Stomach (tissue), 9 donors: Measurements from ENCODE around the gene SCAMP1. TPM values are rescaled to one million over a fixed set of nuclear protein-coding genes. Genes with fewer than 3 reads are reported as not detected.

Experiments
- DNase-seq, 2 donors: peaks; one replicate each; pipeline versions ENCODE4 v3.0.0 to v3.0.0-alpha.2; 2013 to 2019
- H3K27ac ChIP-seq, 5 donors: fragments of 200-600 bp in 4 of 5; sonication (generic) in 4 of 5; one replicate each; pipeline ENCODE4 v1.5.1; 2013 to 2019; ENCODE audit warnings: mild to moderate bottlenecking in 1 of 5, moderate library complexity in 1 of 5
- H3K27me3 ChIP-seq, 3 donors: fragments of 200-600 bp; sonication (generic); one replicate each; pipeline ENCODE4 v1.5.1; 2017 to 2019; ENCODE audit warnings: mixed run types in 1 of 3
- H3K36me3 ChIP-seq, 4 donors: fragments of 200-600 bp; sonication (generic); 1 replicate in 3 of 4; 2 replicates in 1 of 4; pipeline ENCODE4 v1.5.1; 2016 to 2019
- H3K4me1 ChIP-seq, 4 donors: fragments of 200-600 bp; sonication (generic); one replicate each; pipeline ENCODE4 v1.5.1; 2016 to 2019
- H3K4me3 ChIP-seq, 4 donors: fragments of 200-600 bp; sonication (generic) in 3 of 4; one replicate each; pipeline ENCODE4 v1.5.1; 2016 to 2019; ENCODE audit warnings: mild to moderate bottlenecking in 1 of 4
- H3K9me3 ChIP-seq, 4 donors: fragments of 200-600 bp; sonication (generic); one replicate each; pipeline ENCODE4 v1.5.1; 2016 to 2019
- EP300 ChIP-seq: sonication (generic); formaldehyde crosslinking; IDR thresholded peaks from one replicate; pipeline ENCODE4 v1.6.1; 2017; ENCODE audit warnings: antibody characterized with exemption
- POLR2A ChIP-seq, 4 donors: fragments of 450-650 bp; IDR thresholded peaks; one replicate each; pipeline ENCODE4 v1.6.1; 2016; ENCODE audit warnings: antibody characterized with exemption in 4 of 4, control low read depth in 2 of 4, mild to moderate bottlenecking in 1 of 4, moderate library complexity in 1 of 4
- POLR2AphosphoS5 ChIP-seq, 3 donors: sonication (generic); formaldehyde crosslinking; IDR thresholded peaks; one replicate each; pipeline ENCODE4 v1.6.1; 2016; ENCODE audit warnings: antibody characterized with exemption in 3 of 3
- WGBS, 5 donors: extraction: QIAGEN DNeasy Blood & Tissue Kit in 3 of 5; methylation state at CpG; one replicate each; pipeline versions ENCODE4 v1.1.5 to v1.1.7; 2013 to 2018; 5-methylcytosine and 5-hydroxymethylcytosine counted together
- intact Hi-C: fragments of 100-400 bp; cut with DNase I; formaldehyde crosslinking; loops from one replicate; pipeline ENCODE4 v1.15.1; 2023; ENCODE audit warnings: low total_unique reads
- polyA plus RNA-seq, 3 donors: library from polyadenylated mRNA; stranded (reverse); fragments of 200-250 nt; gene quantifications; one replicate each; pipeline ENCODE4 v1.2.3, GENCODE V29; 2013
- total RNA-seq, 5 donors: library from RNA; depleted of rRNA; stranded (reverse); fragments of >200 nt; gene quantifications; one replicate each; pipeline versions ENCODE4 v1.1.0 to v1.2.3, GENCODE V29; 2014 to 2016
- TF ChIP-seq, protein P1 (sequence below), 7 experiments: fragments of 450-650 bp in 4 of 7; fragments of 200-600 bp in 3 of 7; sonication (generic) in 3 of 7; IDR thresholded peaks; one replicate each; pipeline ENCODE4 v1.5.1; 2016 to 2019; ENCODE audit warnings: antibody characterized with exemption in 7 of 7, control low read depth in 2 of 7, mild to moderate bottlenecking in 1 of 7
- donor health status: healthy with polysubstance abuse.
- donor health status: Bipolar disorder and iron deficiency.
- donor health status: healthy.

The SCAMP1 gene
- total and polyA plus RNA-seq, 8 donors = 7.2 to 77.3 (median 14.7) TPM

DNA sequence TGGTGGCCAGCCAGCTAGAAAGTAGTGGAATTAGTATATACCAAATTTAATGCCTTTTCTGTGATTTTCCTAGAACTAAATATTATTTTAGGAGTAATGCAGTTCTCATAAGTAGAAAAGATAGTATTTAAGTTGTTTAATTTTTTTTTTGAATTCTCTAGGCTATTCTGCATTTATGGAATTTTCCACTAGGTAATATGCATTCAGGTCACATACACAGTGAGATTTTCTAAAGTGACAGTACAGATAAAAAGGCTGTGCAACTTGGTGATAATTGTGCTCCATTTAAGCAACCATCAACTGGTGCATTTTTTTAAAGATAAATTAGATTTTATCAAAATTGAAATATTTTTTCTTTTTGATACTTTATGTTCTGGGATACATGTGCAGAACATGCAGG is 111.5 kb downstream of the SCAMP1 start:
- Histone ChIP-seq H3K27me3 (no peaks in the 10 kb centered on the region), H3K4me3 (no peak overlapping the region), H3K4me1 (peaks cover 0 to 19% (median 0%) of the 10 kb centered on the region in 4 donors), H3K36me3 (peaks cover 0 to 9% (median 5%) of the 10 kb centered on the region in 4 donors), H3K27ac (no peak overlapping the region), H3K9me3 (no peaks in the 10 kb centered on the region)
- TF ChIP-seq, protein P1, sequence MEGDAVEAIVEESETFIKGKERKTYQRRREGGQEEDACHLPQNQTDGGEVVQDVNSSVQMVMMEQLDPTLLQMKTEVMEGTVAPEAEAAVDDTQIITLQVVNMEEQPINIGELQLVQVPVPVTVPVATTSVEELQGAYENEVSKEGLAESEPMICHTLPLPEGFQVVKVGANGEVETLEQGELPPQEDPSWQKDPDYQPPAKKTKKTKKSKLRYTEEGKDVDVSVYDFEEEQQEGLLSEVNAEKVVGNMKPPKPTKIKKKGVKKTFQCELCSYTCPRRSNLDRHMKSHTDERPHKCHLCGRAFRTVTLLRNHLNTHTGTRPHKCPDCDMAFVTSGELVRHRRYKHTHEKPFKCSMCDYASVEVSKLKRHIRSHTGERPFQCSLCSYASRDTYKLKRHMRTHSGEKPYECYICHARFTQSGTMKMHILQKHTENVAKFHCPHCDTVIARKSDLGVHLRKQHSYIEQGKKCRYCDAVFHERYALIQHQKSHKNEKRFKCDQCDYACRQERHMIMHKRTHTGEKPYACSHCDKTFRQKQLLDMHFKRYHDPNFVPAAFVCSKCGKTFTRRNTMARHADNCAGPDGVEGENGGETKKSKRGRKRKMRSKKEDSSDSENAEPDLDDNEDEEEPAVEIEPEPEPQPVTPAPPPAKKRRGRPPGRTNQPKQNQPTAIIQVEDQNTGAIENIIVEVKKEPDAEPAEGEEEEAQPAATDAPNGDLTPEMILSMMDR (IDR thresholded peaks at IDR 0.05) = no peak
- no peak for TF ChIP-seq POLR2A (IDR thresholded peaks at IDR 0.05)
- TF ChIP-seq EP300 = no peak
- TF ChIP-seq POLR2AphosphoS5 (IDR thresholded peaks at IDR 0.05) = no peak
- intact Hi-C loops = no loop called here
- DNase-seq = no peak

DNA sequence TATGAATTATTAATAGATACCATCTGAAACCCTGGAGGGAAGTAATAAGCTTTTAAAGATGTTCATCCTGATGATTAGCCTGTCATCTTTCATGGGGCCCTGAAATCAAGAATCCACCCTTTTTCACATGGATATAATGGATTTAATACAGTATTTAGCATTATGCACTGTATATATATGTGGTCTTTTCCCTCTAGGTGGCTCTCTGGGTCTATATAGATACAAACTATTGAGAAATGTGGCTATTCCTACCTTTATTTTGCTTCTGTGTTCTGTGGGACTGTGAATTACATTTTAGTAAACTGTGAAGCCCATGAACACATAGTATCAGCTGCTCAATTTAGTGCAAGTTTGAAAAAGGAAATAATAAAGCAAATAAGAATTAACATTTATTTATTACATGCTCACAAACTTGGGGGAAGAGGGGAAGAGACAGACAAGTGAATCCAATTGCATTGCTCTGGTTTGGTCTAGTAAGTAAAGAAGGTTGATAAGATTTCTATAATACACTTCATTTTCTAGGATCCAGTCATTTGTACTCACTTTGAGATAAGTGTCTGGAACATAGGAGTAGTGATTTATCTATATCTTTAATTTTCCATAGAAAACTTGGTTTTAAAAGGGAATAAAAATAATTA is 112.2 kb downstream of the SCAMP1 start:
- intact Hi-C loops = no loop called here
- TF ChIP-seq POLR2AphosphoS5 (IDR thresholded peaks at IDR 0.05) = no peak
- TF ChIP-seq POLR2A (IDR thresholded peaks at IDR 0.05) = no peak
- TF ChIP-seq EP300 = no peak
- TF ChIP-seq, protein P1 (IDR thresholded peaks at IDR 0.05) = no peak
- DNase-seq = peak in 1 of 2 donors; percentile 37
- no peaks in the 10 kb centered on the region for H3K9me3 ChIP-seq
- peaks cover 0 to 14% (median 0%) of the 10 kb centered on the region in 4 donors for H3K4me1 ChIP-seq
- H3K27me3 ChIP-seq = no peaks in the 10 kb centered on the region
- no peak overlapping the region for H3K4me3 ChIP-seq
- H3K27ac ChIP-seq = no peak overlapping the region
- peaks cover 0 to 9% (median 5%) of the 10 kb centered on the region in 4 donors for H3K36me3 ChIP-seq

DNA sequence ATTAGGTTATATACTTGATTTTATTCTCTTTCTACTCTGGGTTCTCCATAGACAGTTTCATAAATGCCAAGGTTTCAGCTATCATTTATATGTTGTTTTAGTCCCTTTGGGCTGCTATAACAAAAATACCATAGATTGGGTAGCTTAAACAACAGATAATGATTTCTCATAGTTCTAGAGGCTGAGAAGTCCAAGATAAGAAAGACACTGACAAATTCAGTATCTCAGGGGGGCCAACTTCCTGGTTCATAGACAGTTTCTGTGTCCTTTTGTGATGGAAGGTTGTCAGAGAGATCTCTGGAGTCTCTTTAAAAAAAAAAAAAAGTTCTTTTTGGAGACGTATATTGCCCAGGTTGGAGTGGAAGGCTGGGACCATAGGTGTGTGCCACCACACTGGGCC is 113.3 kb downstream of the SCAMP1 start:
- H3K4me3 ChIP-seq = no peak overlapping the region
- no peaks in the 10 kb centered on the region for H3K9me3 ChIP-seq
- H3K27ac ChIP-seq = no peak overlapping the region
- H3K36me3 ChIP-seq = peaks cover 0 to 9% (median 5%) of the 10 kb centered on the region in 4 donors
- TF ChIP-seq, protein P1 (IDR thresholded peaks at IDR 0.05) = no peak
- no peak for TF ChIP-seq EP300
- TF ChIP-seq POLR2A (IDR thresholded peaks at IDR 0.05) = no peak
- TF ChIP-seq POLR2AphosphoS5 (IDR thresholded peaks at IDR 0.05) = no peak
- WGBS, 5 donors = 90 to 100% (median 96%) methylated on average over 1 of the region's 1 CpG
- DNase-seq = no peak
- peaks cover 0 to 8% (median 0%) of the 10 kb centered on the region in 4 donors for H3K4me1 ChIP-seq
- H3K27me3 ChIP-seq = no peaks in the 10 kb centered on the region
- intact Hi-C loops = no loop called here

DNA sequence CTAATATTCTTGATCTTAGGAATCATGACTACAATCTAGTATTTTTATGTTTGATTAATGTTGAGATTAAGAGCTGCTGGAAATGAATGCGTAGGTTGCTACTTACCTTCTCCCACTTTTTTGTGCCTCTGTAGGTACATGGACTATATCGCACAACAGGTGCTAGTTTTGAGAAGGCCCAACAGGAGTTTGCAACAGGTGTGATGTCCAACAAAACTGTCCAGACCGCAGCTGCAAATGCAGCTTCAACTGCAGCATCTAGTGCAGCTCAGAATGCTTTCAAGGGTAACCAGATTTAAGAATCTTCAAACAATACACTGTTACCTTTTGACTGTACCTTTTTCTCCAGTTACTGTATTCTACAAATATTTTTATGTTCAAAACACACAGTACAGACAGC is 115.0 kb downstream of the SCAMP1 start:
- Histone ChIP-seq H3K36me3 (peaks cover 0 to 9% (median 5%) of the 10 kb centered on the region in 4 donors), H3K4me1 (peaks cover 0 to 8% (median 0%) of the 10 kb centered on the region in 4 donors), H3K9me3 (no peaks in the 10 kb centered on the region), H3K27me3 (no peaks in the 10 kb centered on the region), H3K4me3 (no peak overlapping the region), H3K27ac (no peak overlapping the region)
- DNase-seq = no peak
- no peak for TF ChIP-seq EP300
- TF ChIP-seq, protein P1 (IDR thresholded peaks at IDR 0.05) = no peak
- no peak for TF ChIP-seq POLR2A (IDR thresholded peaks at IDR 0.05)
- no peak for TF ChIP-seq POLR2AphosphoS5 (IDR thresholded peaks at IDR 0.05)
- intact Hi-C loops = no loop called here
- WGBS, 5 donors = 88 to 96% (median 93%) methylated on average over 3 of the region's 3 CpGs
